CD4-positive, alpha-beta T cell (primary cell): ENCODE results near the gene CEP112. TPM values are rescaled to one million over a fixed set of nuclear protein-coding genes. Genes with fewer than 3 reads are reported as not detected.
A peak's percentile ranks its signal among the peaks of the same experiment; 100 is the strongest.

Experiments
- ATAC-seq: fragments of 200-7000 bp; cut with Tn5 transposase; one replicate; pipeline ENCODE4 v1.10.0; 2022; ENCODE audit warnings: mild to moderate bottlenecking; ENCODE audit not compliant: poor library complexity
- CTCF ChIA-PET: fragments of 350-600 bp; sonication (Branson Sonifier 250); formaldehyde crosslinking; loops from one replicate; lab custom pipeline; 2021; ENCODE audit warnings: antibody characterized with exemption, inconsistent platforms; lab: Charles Lee
- POLR2A ChIA-PET: fragments of 350-600 bp; sonication (Branson Sonifier 250); formaldehyde crosslinking; loops from one replicate; lab custom pipeline; 2021; ENCODE audit warnings: antibody characterized with exemption, inconsistent platforms; lab: Charles Lee
- DNase-seq, 14 experiments: peaks; one replicate each; pipeline ENCODE4 v3.0.0-alpha.2; 2013 to 2020; ENCODE audit warnings: mixed read lengths in 2 of 14
- H3K27ac ChIP-seq, 2 donors: one replicate each; pipeline versions ENCODE4 v1.5.1 to v1.7.0; 2013; ENCODE audit warnings: low read length in 2 of 2, low read depth in 1 of 2, mild to moderate bottlenecking in 1 of 2
- H3K27me3 ChIP-seq, 2 experiments: 1 replicate in 1 of 2; 2 replicates in 1 of 2; pipeline versions ENCODE4 v1.6.1 to v1.7.0; 2013; ENCODE audit warnings: low read length in 2 of 2, control low read depth in 1 of 2, mild to moderate bottlenecking in 1 of 2, moderate library complexity in 1 of 2; ENCODE audit not compliant: insufficient read depth in 2 of 2, control insufficient read depth in 1 of 2
- H3K36me3 ChIP-seq: one replicate; pipeline ENCODE4 v1.6.1; 2013; ENCODE audit warnings: low read length, control low read depth; ENCODE audit not compliant: insufficient read depth
- H3K4me1 ChIP-seq: one replicate; pipeline ENCODE4 v1.6.1; 2013; ENCODE audit warnings: low read length, control low read depth; ENCODE audit not compliant: insufficient read depth
- H3K4me3 ChIP-seq: one replicate; pipeline ENCODE4 v1.5.1; 2013; ENCODE audit warnings: mild to moderate bottlenecking, low read length, moderate library complexity
- H3K9me3 ChIP-seq, 2 experiments: 1 replicate in 1 of 2; 2 replicates in 1 of 2; pipeline versions ENCODE4 v1.6.1 to v1.7.0; 2013; ENCODE audit warnings: low read length in 2 of 2, mild to moderate bottlenecking in 2 of 2, control low read depth in 1 of 2, moderate library complexity in 1 of 2; ENCODE audit not compliant: control insufficient read depth in 1 of 2, insufficient read depth in 1 of 2
- H3K27ac Mint-ChIP-seq: one replicate; pipeline ENCODE4 v1.8.0; 2020; ENCODE audit warnings: mixed read lengths
- H3K27me3 Mint-ChIP-seq: one replicate; pipeline ENCODE4 v1.8.0; 2021; ENCODE audit warnings: mixed read lengths
- H3K36me3 Mint-ChIP-seq: one replicate; pipeline ENCODE4 v1.8.0; 2021; ENCODE audit warnings: low read depth, mixed read lengths
- H3K4me1 Mint-ChIP-seq: one replicate; pipeline ENCODE4 v1.8.0; 2021; ENCODE audit warnings: low read depth, mixed read lengths
- H3K4me3 Mint-ChIP-seq: one replicate; pipeline ENCODE4 v1.8.0; 2020; ENCODE audit warnings: mild to moderate bottlenecking, mixed read lengths
- H3K9me3 Mint-ChIP-seq: one replicate; pipeline ENCODE4 v1.8.0; 2020; ENCODE audit warnings: mixed read lengths
- CTCF ChIP-seq: fragments of 200-600 bp; IDR thresholded peaks from one replicate; pipeline ENCODE4 v1.8.0; 2022; ENCODE audit warnings: antibody characterized with exemption, mild to moderate bottlenecking
- intact Hi-C, 2 experiments: fragments of 100-400 bp; cut with DNase I in 1 of 2; cut with micrococcal nuclease in 1 of 2; formaldehyde crosslinking; loops; one replicate each; pipeline versions ENCODE4 v1.15.1 to v1.9.0; 2023 to 2025; cut with DNase I, micrococcal nuclease
- total RNA-seq, 174 experiments: library from RNA in 2 of 174; stranded (reverse) in 2 of 174; gene quantifications; one replicate each; pipeline ENCODE4 v1.2.3 and lab custom pipeline; 2021 to 2026

The CEP112 gene
- total RNA-seq, 2 experiments from 2014 or later = 1.6 to 2.2 TPM

- no peak for DNase-seq
- TF ChIP-seq CTCF = no peak
- Mint-ChIP-seq H3K36me3 (no peaks in the 10 kb centered on the region), H3K27me3 (no peaks in the 10 kb centered on the region), H3K27ac (no peak overlapping the region), H3K4me1 (no peaks in the 10 kb centered on the region), H3K4me3 (no peak overlapping the region), H3K9me3 (peaks cover under 1% of the 10 kb centered on the region)
- Histone ChIP-seq H3K27ac (no peak overlapping the region), H3K27me3 (no peaks in the 10 kb centered on the region), H3K9me3 (peaks cover 0 to 8% of the 10 kb centered on the region in 2 experiments), H3K36me3 (no peaks in the 10 kb centered on the region), H3K4me1 (no peaks in the 10 kb centered on the region), H3K4me3 (no peak overlapping the region)
- POLR2A ChIA-PET = interaction anchor here (1.3 kb wide), 1 partner anchor 240 kb away, joined by 5 read pairs; no protein-coding TSS in a partner anchor
- intact Hi-C loops = loop anchor here (5.0 kb wide), 1 partner anchor 340 kb away; no protein-coding TSS in a partner anchor
- no peak for ATAC-seq
- CTCF ChIA-PET = interaction anchor here (0.7 to 1.1 kb wide), 3 partner anchors 22 to 506 kb away, joined by 3 read pairs; no protein-coding TSS in a partner anchor
Observed at GRCh38 chr17:65797101-65797500, 394.8 kb downstream of the CEP112 start.

DNA sequence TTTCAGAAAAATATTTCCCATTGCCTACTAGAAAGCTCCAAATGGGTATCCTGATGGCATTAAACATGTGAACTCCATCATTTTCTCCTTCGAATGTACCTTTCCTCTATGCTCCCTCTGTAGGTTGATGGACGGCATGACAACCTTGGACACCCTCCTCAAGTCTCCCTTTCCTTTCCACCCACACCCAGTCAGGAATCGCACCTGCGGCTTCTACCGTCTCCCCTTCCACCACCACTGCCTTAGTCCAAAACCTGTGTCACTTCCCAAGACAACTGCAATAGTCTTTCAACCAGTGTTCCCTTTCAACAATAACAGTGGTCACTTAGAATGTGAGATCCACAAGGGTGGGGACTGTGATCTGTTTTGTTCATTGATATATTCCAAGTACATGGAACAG is 397.4 kb downstream of the CEP112 start:
- peak; percentile 56 for ATAC-seq
- Histone ChIP-seq H3K27me3 (no peaks in the 10 kb centered on the region), H3K9me3 (no peaks in the 10 kb centered on the region), H3K4me3 (no peak overlapping the region), H3K36me3 (no peaks in the 10 kb centered on the region), H3K4me1 (no peaks in the 10 kb centered on the region), H3K27ac (no peak overlapping the region)
- no peaks in the 10 kb centered on the region for H3K36me3 Mint-ChIP-seq
- no peak overlapping the region for H3K4me3 Mint-ChIP-seq
- ChIA-PET POLR2A (no interaction called here), CTCF (interaction anchor here (0.5 to 1.4 kb wide), 3 partner anchors 220 to 338 kb away, joined by 3 to 4 read pairs (median 4); no protein-coding TSS in a partner anchor)
- H3K27me3 Mint-ChIP-seq = no peaks in the 10 kb centered on the region
- H3K9me3 Mint-ChIP-seq = no peaks in the 10 kb centered on the region
- H3K4me1 Mint-ChIP-seq = no peaks in the 10 kb centered on the region
- intact Hi-C loops = loop anchor here (1.0 to 5.0 kb wide), 4 partner anchors 232 to 562 kb away; partner anchors contain the start of gene AXIN2 (in 1 of the 2)
- H3K27ac Mint-ChIP-seq = no peak overlapping the region
- peak in 4 of 14 experiments; percentile 9 to 47 (median 36) for DNase-seq
- peak; percentile 60 for TF ChIP-seq CTCF

DNA sequence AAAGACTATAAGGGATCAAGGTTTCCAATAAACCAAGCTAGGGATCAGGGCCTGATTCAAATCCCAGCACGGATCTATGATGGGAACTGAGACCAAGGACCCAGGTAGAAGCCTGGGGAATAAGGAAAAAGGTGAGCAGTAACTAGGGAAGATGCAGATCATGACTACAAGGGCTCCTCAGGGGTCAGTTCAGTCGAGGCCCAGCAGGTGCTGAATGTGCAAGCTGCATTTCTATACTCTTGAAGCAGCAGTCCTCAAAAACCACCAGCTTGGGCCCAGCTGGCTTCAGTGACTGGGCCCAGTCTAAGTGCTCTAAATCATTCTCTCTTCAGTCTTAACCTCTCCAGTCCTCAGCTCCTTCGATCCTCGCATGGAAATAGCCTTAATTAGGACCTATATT is 401.7 kb downstream of the CEP112 start:
- CTCF ChIA-PET = no interaction called here

More for the DNA sequence above, 401.7 kb downstream of the CEP112 start:
- no peaks in the 10 kb centered on the region for H3K27me3 Mint-ChIP-seq
- POLR2A ChIA-PET = no interaction called here
- TF ChIP-seq CTCF = no peak
- Histone ChIP-seq H3K27me3 (no peaks in the 10 kb centered on the region), H3K4me3 (no peak overlapping the region), H3K9me3 (no peaks in the 10 kb centered on the region), H3K4me1 (no peaks in the 10 kb centered on the region), H3K36me3 (no peaks in the 10 kb centered on the region), H3K27ac (no peak overlapping the region)
- H3K9me3 Mint-ChIP-seq = no peaks in the 10 kb centered on the region
- H3K36me3 Mint-ChIP-seq = no peaks in the 10 kb centered on the region
- no peaks in the 10 kb centered on the region for H3K4me1 Mint-ChIP-seq
- ATAC-seq (no peak), DNase-seq (no peak)
- intact Hi-C loops = loop anchor here (5.0 kb wide), 3 partner anchors 228 to 558 kb away; partner anchors contain the start of gene AXIN2 (in 1 of the 2)
- H3K27ac Mint-ChIP-seq = no peak overlapping the region
- no peak overlapping the region for H3K4me3 Mint-ChIP-seq
